ENCODE results near the gene BCAR3.
"Not testable (repeated sequence)": the region's sequence is repeated elsewhere in the genome, so short reads cannot be mapped to it uniquely, and the experiment has no call there.

The BCAR3 gene

DNA sequence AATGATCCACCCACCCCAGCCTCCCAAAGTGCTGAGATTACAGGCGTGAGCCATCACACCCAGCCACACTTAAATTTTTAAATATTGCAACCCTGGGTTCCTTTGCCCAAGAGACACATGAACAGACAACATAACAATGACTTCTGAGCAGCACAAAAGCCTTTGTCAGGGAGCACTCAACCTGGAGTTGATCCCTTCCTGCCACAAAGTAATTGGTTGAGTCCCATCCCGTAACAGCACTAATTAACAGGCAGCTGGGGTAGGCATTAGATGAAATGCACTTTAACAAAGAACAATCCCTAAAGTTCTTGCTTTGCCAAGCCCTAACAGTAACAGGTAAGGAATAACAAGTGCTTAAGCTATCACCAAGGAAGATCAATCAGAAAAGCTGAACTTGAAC is 5.9 kb upstream of the BCAR3 start:
- no peak for FAIRE-seq

DNA sequence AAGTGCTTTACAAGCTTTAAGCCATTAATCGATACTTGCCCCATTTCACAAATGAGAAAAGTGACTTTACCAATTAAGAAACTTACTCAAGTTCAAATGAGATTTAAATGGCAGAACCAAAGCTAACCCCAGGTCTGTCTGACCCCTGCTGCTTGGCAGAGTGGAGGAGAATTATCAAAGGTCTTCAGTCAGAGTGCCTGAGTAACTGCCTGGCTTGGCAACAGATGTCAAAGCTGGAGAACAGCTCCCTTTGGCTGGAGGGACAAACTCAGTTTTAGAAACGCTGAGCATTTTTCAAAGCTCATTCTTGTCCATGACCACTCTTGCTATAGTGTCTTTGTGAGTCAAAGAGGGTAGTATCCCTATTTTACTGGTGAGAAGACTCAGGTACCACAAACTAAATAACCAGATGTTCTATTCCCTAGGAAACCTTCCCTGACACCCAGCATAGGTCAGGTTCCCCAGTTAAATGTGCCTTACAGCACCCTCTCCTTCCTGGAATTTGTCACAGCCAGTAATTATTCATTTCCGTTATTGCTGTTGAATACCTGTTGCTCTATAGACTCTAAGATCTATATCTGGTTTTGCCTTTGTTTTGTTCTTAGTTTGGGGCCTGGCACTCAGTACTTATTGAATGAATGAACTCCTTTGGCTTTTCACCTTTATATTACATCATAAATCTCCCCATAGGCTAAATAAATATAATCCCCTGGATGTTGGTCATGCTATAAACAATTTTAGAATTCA is 5.0 kb upstream of the BCAR3 start:
- FAIRE-seq = no peak

DNA sequence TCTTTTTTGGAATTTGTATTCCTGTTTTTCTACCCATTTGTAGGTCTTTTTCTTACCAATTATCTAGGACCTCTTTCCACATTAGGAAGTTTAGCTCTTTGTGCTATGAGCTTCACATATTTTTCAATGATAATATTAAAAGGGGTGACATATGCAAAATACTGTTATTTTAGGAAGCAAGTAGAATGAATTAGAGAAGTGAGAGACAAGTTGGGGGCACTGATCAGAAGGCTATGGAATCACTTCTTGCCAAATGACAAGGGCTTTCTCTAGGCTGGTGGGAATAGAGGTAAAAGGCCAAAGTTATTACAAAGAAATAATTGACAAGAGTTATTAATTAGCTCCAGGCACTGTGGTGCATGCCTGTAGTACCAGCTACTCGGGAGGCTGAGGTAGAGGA is 4.3 kb upstream of the BCAR3 start:
- FAIRE-seq = no peak

DNA sequence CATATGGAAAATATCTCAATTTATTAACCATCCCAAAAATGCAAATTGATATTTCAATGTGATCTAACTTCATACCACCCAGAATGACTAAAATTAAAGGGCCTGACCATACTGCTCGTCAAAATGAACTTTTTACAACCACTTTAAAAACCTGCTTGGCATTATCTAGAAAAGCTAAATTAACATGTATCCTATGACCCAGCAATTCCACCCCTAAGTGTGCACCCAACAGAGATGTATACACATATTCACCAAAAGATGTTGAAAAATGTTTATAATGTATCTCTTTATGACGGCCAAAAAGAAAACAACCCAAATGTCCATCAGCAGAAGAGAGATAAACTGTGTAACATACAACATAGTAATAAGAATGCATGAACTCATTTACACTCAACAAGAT is 1.6 kb upstream of the BCAR3 start:
- no peak for FAIRE-seq

DNA sequence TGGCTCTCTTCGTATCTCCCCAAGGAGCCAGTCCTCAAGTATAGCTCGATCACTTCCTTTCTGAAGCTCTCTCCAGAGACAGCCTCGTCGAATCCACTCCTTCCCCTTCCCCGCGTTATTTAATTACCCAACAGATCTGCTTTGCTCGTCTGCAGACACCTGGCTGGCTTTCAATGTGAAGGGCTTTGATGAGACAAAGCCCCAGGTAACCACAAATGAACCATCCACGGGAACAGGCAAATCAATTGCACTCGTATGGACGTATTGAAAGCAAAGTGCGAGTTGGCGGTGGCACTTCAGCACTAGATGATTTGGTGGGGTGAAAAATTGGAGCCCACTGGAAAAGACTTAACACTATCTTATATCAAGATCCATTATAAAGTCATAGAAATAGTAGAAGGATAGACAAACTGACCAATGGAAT is 364 bp upstream of the BCAR3 start:
- no peak for FAIRE-seq

DNA sequence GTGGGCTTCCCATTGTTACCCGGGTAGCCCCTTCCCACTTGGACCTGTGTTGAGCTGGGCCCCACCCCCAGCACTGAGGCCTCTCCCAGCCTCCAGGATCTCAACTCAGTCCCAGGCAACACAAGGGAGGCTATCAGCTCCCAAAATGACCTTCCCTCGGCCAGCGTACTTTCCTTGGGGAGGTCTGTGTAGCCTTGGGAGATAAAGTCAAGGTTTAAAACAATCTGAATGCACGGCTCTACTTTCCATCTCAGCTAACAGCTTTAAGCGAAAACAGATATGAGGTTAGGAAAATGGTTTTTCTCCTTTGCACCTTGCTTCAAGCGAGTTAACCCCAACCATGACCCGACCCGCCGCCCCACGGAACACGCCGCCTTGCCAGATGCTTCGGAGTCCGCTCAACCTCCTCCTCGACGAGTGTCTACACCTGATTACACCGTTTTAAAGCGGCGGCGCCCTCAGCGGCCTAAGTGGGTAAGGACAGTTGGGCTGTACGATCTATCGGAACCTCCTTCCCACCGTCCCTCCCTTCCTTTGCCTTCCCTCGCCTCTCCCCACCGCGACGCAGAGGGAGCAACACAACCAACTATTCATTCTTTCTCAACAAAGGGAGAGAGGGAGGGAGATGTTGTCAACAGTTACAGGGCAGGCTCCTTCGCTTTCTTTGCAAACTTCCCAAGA is 1.1 kb downstream of the BCAR3 start:
- FAIRE-seq = no peak

DNA sequence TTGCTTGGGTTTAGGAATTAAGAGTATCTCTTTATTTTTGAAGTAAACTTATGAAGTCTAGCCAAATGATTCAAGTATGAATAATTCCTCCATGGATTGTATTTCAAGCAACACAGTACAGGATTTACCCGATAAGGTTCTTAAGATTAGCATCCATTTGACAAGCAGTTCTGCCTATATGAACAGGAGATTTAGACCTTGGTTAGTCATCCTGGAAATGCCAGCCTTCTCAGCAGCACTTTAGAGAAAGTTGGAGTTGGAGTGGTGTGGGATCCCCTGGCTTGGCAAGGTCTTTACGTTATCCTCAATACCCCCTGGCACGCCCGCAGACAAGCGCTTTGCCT is 1.6 kb downstream of the BCAR3 start:
- FAIRE-seq = no peak

DNA sequence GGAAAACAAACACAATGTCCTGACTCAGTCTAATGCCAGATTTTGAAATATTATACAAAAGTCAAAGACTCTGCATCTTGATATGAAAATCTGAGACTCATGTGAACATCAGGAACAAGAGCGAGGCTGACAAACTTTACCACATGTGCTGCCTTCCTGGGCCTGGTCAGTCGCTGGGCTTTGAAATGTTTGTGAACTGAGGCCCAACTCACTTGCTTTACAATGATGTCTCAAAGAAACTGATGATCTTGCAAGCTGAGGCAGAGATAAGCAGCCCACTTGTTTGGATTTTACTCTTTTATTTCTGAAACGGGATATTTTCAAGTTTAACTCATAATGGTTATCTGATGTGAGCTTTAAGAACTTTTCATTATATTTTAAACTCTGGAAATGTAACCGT is 2.1 kb downstream of the BCAR3 start:
- no peak for FAIRE-seq

DNA sequence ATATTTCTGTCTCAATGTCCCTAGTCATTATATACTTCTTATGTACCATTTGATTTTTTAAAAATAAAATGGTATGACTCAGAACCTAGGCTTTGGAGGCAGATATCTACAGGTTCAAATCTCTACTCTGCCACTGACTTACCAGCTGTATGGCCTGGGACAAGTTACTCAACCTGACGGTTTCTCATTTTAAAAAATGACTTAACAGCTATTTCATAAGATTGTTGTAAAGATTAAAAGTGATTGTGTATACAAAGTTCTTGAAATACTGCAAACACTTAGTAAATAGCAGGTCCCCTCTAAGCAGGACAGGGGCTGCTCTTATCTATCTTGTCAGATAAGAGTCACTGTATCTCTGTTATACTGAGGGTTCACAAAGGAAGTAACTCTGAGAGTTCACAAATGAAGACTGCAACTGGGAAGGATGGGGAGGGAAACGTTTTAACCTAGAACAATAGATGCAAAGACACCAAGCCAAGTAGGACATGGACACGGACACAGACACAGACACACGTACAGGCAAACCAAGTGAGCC is 2.6 kb downstream of the BCAR3 start:
- FAIRE-seq = no peak

DNA sequence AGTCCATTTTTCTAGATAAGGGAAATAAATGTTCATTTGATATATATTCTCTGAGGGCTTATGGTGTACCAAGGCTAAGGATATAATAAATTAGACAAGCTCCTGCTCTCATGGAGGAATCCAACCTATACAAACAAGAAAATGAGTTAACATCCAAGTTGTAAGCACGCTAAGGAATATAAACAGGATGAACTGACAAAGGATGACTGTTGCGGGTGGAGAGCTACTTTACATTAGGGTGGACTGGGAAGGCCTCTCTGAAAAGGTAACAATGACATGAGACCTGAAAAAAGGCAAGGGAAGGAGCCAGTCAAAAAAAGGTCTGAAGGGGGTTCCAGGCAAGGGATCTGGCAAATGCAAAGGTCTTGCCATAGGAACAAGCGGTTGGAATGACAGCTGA is 3.1 kb downstream of the BCAR3 start:
- no peak for FAIRE-seq

DNA sequence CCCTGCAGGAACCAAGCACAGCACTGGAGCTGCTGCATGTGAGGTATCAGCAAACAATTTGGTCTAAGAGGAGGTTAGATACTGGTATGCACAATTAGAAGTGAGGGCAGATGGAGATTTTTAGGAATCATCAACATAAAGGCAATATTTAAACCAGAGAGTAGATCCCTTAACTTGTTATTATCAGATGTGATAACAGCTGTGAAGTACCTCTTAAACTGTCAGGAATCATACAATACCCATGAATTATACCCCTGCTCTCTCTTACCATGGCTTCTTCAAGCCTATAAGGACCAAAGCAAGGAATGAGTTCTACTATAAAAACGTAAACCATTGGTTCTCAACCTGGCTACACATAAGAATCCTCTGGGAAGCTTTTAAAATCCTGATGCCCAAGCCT is 3.9 kb downstream of the BCAR3 start:
- no peak for FAIRE-seq

DNA sequence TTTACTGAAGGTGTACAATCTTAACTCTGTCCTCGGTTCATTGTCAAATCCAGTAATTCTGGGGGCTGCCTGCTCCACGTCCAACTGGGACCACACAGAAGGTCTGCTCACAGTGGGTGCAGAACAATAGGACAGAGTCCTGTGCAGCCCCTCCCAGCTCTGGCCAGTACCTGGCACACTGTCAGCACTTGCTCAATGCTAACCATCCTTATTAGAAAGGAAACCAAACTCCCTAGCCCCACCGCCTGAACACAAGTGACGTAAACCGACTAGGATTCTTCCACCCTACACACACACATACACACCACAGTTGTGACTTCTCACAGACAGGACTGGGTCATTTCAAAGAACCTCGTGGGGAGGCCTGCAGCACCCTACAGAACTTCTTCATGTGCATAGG is 5.2 kb downstream of the BCAR3 start:
- FAIRE-seq = no peak

DNA sequence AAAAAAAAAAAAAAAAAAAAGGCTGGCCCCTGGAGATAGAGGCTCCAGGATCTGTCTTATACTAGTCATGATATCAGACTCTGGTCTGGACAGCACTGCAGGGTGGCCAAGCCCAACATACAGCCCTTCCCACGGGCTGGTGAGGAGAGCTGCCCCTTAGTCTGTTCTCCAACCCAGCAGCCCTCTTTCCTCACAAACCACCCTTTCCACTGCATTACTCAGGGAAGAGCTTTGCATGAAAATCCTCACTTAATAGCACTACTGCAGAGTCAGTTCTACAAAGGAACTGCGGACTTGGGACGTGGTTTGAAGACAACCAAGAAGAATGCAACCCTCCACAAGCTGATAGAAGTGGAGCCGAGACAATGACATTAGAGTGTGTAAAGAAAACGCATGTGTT is 5.7 kb downstream of the BCAR3 start:
- no peak for FAIRE-seq

DNA sequence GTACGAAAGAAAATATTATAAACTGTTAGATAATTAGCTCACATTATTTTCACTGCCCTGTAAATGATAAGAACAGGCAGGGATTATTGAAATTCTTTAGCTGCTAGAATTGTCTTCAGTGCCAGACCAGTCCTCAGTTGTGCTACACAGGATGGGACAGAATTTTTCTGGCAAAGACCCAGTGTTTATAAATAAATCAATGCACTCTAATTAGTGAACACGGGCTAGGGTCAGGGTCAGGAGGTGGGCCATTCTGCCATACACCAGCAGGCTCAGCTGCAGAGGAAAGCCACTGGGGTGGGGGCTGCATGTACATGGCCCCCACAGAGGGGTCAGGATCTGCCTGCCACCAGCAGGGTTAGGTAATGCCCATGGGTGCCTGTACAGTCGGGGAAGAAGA is 6.4 kb downstream of the BCAR3 start:
- no peak for FAIRE-seq

DNA sequence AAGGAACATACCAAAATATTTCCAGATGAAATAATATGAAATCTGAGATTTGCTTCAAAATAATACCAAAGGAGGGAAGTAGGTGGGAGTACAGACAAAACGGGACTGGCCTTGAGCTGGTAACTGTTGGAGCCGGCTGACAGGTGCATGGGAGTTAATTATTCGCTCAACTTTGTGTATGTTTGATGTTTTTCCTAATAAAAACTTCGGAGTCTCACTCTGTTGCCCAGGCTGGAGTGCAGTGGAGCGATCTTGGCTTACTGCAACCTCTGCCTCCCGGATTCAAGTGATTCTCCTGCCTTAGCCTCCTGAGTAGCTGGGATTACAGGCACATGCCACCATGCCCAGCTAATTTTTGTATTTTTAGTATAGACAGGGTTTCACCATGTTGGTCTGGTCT is 7.6 kb downstream of the BCAR3 start:
- FAIRE-seq = not testable (repeated sequence)

DNA sequence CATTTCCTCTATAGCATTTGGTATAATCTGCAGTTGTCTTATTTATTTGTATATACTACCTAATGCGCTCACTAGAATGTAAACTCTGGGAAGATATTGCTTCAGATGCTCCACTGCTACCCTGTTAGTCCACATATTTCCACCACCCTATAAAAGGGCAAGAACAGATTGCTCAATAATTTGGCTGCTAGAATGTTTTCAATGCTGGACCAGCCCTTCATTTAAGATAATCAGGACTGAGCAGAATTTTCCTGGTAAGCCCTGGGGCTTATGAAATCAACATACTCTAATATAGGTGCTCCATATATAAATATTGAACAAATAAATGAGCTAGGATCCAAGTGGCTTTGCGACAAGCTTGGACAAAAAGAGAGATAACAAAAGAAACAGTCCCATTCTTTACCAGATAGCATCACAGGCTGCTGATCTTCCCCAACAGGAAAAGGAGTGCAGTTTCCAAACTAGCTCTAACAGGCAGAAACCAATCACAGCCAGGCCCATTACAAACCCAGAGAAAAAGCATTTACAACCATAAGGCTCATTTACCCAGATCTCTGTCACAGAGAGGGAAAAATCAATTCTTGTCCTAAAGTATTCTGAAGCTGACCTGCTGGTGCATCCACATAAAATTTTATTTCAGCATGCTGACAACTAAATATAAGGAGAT is 8.3 kb downstream of the BCAR3 start:
- no peak for FAIRE-seq

DNA sequence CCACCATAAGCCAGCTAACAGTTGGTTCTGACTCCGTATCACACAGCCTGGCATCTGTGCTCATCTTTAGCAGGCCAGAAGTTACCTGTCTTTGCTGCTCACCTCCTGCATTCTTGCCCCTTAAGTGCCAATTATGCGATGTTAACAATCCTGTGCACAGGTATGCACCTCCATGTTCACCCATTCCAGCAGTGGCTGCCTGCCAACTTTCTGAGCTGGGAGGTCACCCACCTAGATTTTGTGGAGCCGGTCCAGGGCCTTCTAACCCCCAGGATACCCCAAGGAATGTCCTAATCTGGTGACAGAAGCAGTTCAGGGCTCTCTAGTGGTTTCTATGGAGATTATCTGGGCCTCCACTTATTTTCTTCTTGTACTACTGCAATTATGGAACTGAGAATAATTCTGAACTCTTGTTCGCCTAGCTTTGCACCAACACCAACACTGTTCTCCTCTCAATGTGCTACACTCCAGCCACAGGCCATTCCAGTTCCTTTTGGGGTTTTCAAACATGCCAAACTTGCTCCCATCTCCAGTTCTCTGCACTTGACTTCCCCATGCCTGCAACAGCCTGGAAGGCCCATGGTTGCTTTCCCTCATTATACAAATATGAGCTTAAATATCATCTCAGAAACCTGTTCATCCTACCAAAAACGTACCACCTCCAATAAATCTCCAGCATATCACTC is 9.0 kb downstream of the BCAR3 start:
- no peak for FAIRE-seq

DNA sequence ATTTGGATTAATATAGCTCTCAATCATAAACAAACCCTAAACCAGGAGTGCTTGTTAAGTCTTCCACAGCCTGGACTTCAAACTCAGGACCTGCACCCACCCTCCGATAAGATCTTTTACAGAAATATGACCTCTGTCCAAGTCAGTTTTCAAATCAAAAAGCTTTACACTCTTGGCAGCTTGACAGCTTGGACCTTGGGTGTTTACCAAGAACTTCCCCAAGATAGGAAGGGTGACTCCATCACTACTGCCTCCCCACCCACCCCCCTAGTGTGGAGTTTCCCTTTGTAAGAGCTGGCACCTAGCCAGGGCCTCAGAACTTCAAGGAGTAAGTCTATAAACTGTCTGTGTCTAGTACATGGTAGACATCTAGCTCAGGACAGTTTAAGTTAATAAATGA is 9.6 kb downstream of the BCAR3 start:
- FAIRE-seq = no peak

DNA sequence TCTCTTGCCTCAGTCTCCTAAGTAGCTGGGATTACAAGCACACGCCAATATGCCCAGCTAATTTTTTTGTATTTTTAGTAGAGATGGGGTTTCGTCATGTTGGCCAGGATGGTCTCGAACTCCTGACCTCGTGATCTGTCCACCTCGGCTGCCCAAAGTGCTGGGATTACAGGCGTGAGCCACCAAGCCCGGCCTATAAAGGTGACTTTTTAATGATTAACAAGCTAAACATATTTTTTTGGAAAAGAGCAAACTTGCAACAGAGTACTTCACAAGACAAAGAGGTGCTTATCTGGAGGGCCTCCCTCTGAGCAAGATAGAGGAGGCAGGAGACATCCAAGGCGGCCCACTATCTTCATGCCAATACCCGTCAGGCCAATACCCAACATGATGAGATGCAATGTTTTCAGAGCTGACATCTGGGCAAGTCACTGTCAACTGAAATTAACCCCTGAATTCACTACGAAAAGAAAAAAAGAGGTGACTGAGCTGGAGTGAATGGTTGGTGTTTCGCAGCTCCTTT is 10.5 kb downstream of the BCAR3 start:
- no peak for FAIRE-seq

DNA sequence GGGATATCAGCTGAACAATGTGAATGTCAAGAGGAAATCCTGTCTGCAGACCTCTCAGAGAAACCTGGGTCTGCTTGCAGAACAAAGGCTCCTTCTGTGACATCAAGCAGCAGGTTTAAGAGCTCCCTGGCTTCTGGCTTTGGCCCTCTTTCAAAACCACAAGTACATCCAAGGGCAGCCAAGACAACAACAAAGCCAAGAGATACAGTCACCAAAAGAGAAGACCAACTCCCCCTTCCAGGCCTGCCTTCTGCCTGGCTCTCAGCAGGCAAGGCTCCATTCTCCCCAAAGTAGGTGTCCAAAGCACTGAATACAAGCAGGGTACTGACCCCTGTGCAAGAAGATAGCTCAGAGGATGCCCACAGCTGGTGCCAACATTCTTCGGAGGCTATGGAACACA is 11.5 kb downstream of the BCAR3 start:
- no peak for FAIRE-seq

DNA sequence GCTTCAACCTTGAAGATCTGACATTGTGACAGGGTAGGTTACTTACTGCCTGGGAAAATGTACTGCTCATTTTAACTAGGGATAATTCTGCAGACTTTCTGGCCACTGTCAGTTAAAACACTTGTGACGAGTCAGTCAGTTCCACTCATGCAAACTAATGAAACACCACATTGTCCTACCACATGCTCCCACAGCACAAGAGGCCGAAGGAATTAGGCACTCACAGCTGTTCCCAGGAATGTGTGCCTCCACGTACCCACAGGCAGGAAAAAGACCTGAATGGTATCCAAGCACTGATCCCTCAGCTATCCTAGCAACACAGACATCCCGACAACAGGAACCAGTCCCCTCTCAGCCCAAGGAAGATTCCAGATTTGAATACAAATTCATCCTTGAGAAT is 12.3 kb downstream of the BCAR3 start:
- FAIRE-seq = no peak

DNA sequence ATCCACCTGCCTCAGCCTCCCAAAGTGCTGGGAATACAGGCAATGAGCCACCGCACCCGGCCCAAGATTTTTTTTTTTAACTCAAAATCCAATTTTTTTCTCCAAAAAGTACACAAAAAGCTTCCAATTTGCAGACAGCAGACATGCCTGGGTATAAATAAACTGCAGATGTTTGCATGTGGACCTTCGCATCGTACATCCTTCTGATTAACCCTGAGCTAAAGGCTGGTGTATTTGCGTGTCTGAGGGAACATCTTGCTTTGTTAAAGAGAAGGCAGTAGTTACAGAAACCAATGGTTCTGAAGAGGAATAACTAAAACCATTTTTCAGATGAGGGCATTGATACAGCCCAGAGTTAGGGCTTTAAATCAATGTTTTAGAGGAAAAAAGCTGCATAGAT is 12.7 kb downstream of the BCAR3 start:
- no peak for FAIRE-seq

DNA sequence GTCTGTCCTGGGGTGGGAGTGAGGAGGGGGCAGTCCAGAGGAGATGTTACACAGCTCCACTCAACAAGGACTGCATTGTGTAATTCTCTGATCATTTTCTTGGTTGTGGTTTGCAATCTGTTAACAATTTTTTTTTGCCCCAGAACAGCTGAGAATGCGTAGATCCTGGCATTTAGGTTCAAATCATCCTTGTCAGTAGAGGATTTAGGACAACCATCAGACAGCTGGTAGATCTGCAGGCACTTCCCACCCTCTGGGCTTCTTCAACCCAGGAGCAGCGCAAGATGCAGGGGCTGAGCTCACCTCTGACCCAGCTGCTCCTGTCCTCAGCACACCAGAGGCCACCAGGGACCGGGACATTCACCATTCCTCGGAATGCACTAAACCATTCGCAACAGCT is 13.5 kb downstream of the BCAR3 start:
- no peak for FAIRE-seq
